BLaER1 (cell line): ENCODE results near the gene BLOC1S5.
"Not testable (repeated sequence)": the region's sequence is repeated elsewhere in the genome, so short reads cannot be mapped to it uniquely, and the experiment has no call there.

Experiments used
- H3K27ac ChIP-seq: shearing (Covaris generic); formaldehyde crosslinking; 2 replicates; pipeline ENCODE4 v1.8.1; 2022
- H3K27me3 ChIP-seq: shearing (Covaris generic); formaldehyde crosslinking; 2 replicates; pipeline ENCODE4 v1.8.1; 2022
- H3K36me3 ChIP-seq: shearing (Covaris generic); formaldehyde crosslinking; 2 replicates; pipeline ENCODE4 v1.8.1; 2022
- H3K4me1 ChIP-seq: shearing (Covaris generic); formaldehyde crosslinking; 2 replicates; pipeline ENCODE4 v1.8.1; 2022
- H3K4me2 ChIP-seq: shearing (Covaris generic); formaldehyde crosslinking; 2 replicates; pipeline ENCODE4 v1.8.1; 2022
- H3K4me3 ChIP-seq: shearing (Covaris generic); formaldehyde crosslinking; 2 replicates; pipeline ENCODE4 v1.8.1; 2022
- H3K9ac ChIP-seq: shearing (Covaris generic); formaldehyde crosslinking; 2 replicates; pipeline ENCODE4 v1.8.1; 2022
- H3K9me3 ChIP-seq: shearing (Covaris generic); formaldehyde crosslinking; 2 replicates; pipeline ENCODE4 v1.8.1; 2022
- H4K20me1 ChIP-seq: shearing (Covaris generic); formaldehyde crosslinking; 2 replicates; pipeline ENCODE4 v1.8.1; 2022
- Cebpa-rat ChIP-seq: shearing (Covaris generic); IDR thresholded peaks from 2 replicates; pipeline ENCODE4 v1.8.1; 2022

Gene BLOC1S5

GRCh38 chr6:8057263-8057662 is 6.9 kb downstream of the BLOC1S5 start:
- peaks cover 64% of the 10 kb centered on the region for H3K36me3 ChIP-seq
- H4K20me1 ChIP-seq = no peaks in the 10 kb centered on the region
- TF ChIP-seq Cebpa-rat = no peak
- H3K4me3 ChIP-seq = no peak overlapping the region
- H3K27me3 ChIP-seq = no peaks in the 10 kb centered on the region
- no peak overlapping the region for H3K9ac ChIP-seq
- H3K9me3 ChIP-seq = no peaks in the 10 kb centered on the region
- no peak overlapping the region for H3K27ac ChIP-seq
- H3K4me1 ChIP-seq = no peaks in the 10 kb centered on the region
- H3K4me2 ChIP-seq = no peak overlapping the region

DNA sequence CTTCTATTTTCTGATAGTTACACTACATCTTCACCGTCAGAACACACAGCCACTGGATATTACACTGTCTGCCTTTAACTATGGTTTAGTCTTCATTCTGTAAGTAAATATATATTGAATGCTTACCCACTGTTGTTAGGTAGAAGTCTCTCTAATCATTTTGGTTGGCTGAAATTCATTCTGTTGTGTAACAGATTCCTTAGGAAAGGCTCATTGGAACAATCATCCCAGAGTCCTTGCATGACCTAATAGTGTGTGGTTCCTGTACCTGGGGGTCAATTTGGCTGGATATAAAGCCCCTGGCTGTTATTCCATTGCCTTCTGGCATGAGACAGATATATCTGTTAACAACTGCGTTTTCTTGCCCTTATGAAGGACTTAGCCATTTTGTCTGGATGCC is 9.9 kb downstream of the BLOC1S5 start:
- no peak overlapping the region for H3K4me3 ChIP-seq
- H3K9me3 ChIP-seq = no peaks in the 10 kb centered on the region
- H3K27me3 ChIP-seq = no peaks in the 10 kb centered on the region
- no peak overlapping the region for H3K27ac ChIP-seq
- H3K4me1 ChIP-seq = no peaks in the 10 kb centered on the region
- no peak for TF ChIP-seq Cebpa-rat
- no peak overlapping the region for H3K9ac ChIP-seq
- H3K4me2 ChIP-seq = no peak overlapping the region
- H3K36me3 ChIP-seq = peaks cover 71% of the 10 kb centered on the region
- H4K20me1 ChIP-seq = no peaks in the 10 kb centered on the region

DNA sequence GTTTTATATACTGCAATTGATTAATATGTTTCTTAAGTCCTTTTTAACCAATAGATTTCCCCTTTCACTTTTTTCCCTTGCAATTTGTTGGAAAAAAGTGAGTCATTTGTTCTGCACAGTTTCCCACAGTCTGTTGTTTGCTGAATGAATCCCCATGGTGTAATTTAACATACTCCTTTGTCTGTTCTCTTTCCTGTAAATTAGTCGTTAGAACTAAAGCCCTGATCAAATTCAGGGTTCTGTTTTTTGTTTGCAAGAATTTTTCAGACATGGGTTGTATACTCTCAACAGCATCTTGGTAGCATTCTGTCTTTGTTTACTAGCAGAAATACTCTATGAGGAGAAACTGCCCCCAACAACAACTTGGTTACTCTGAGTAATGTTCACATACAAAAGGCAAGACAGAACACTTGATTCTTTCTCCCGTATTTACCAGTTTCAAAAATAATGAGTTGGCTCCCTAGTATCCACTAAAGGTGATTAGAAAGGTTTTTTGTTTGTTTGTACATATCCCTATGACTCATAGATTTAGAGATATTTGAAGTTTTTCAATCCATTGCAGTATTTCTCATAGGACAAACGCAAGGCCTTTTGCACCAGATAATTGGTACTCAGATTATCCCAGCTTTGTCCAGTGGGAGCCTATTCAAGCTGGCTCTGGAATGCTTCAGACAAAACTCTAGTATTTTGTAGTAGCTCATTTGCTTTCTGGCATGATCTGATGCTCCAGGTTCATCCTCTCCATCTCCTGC is 16.5 kb downstream of the BLOC1S5 start:
- Histone ChIP-seq H4K20me1 (no peaks in the 10 kb centered on the region), H3K9ac (no peak overlapping the region), H3K27me3 (no peaks in the 10 kb centered on the region), H3K4me3 (no peak overlapping the region), H3K4me1 (no peaks in the 10 kb centered on the region), H3K4me2 (no peak overlapping the region), H3K9me3 (peaks cover 39% of the 10 kb centered on the region), H3K36me3 (peaks cover 71% of the 10 kb centered on the region), H3K27ac (no peak overlapping the region)
- no peak for TF ChIP-seq Cebpa-rat

DNA sequence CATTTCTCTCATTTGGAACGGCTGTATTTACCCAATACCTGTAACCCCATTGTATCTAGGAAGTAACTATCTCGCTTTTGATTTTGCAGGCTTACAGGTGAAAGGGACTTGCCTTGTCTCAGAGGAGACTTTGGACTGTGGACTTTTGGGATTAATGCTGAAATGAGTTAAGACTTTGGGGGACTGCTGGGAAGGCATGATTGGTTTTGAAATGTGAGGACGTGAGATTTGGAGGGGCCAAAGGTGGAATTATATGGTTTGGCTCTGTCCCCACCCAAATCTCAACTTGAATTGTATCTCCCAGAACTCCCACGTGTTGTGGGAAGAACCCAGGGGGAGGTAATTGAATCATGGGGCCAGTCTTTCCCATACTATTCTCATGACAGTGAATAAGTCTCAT is 18.4 kb downstream of the BLOC1S5 start:
- H3K27me3 ChIP-seq, H3K9ac ChIP-seq, H3K27ac ChIP-seq, H3K4me1 ChIP-seq, H4K20me1 ChIP-seq, H3K4me2 ChIP-seq, H3K4me3 ChIP-seq: not testable (repeated sequence)
- Histone ChIP-seq H3K36me3 (peaks cover 63% of the 10 kb centered on the region), H3K9me3 (peaks cover 39% of the 10 kb centered on the region)

- no peak for TF ChIP-seq Cebpa-rat
- Histone ChIP-seq H4K20me1 (no peaks in the 10 kb centered on the region), H3K9ac (no peak overlapping the region), H3K27me3 (no peaks in the 10 kb centered on the region), H3K4me2 (no peak overlapping the region), H3K4me1 (no peaks in the 10 kb centered on the region), H3K9me3 (peaks cover 45% of the 10 kb centered on the region), H3K36me3 (peaks cover 73% of the 10 kb centered on the region), H3K4me3 (no peak overlapping the region), H3K27ac (no peak overlapping the region)
Measured at GRCh38 chr6:8043221-8043620, 21.0 kb downstream of the BLOC1S5 start.

- Histone ChIP-seq H4K20me1 (no peaks in the 10 kb centered on the region; the same call in 1 of the 2 replicates), H3K4me3 (no peak overlapping the region), H3K4me2 (no peak overlapping the region), H3K4me1 (no peaks in the 10 kb centered on the region), H3K27me3 (no peaks in the 10 kb centered on the region), H3K9me3 (peaks cover 48% of the 10 kb centered on the region), H3K27ac (no peak overlapping the region), H3K36me3 (peaks cover 78% of the 10 kb centered on the region), H3K9ac (no peak overlapping the region)
- TF ChIP-seq Cebpa-rat = no peak
Measured at GRCh38 chr6:8041913-8042583, 22.1 kb downstream of the BLOC1S5 start.

DNA sequence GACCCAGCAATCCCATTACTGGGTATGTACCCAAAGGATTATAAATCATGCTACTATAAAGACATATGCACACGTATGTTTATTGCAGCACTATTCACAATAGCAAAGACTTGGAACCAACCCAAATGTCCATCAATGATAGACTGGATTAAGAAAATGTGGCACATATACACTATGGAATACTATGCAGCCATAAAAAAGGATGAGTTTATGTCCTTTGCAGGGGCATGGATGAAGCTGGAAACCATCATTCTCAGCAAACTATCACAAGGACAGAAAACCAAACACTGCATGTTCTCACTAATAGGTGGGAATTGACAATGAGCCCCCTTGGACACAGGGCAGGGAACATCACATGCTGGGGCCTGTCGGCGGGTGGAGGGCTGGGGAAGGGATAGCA is 30.1 kb downstream of the BLOC1S5 start:
- peaks cover 10% of the 10 kb centered on the region; the same call in 1 of the 2 replicates for H4K20me1 ChIP-seq
- not testable (repeated sequence) for H3K4me3 ChIP-seq, H3K27me3 ChIP-seq, H3K27ac ChIP-seq, H3K4me2 ChIP-seq, H3K4me1 ChIP-seq, H3K9ac ChIP-seq
- H3K9me3 ChIP-seq = peaks cover 67% of the 10 kb centered on the region
- H3K36me3 ChIP-seq = peaks cover 49% of the 10 kb centered on the region

GRCh38 chr6:8030920-8031319 is 33.3 kb downstream of the BLOC1S5 start:
- Histone ChIP-seq H3K4me3 (no peak overlapping the region), H3K27me3 (no peaks in the 10 kb centered on the region), H3K27ac (no peak overlapping the region), H3K9ac (no peak overlapping the region), H3K36me3 (peaks cover 50% of the 10 kb centered on the region; the same call in 1 of the 2 replicates), H3K4me1 (peaks cover 9% of the 10 kb centered on the region), H3K9me3 (peaks cover 49% of the 10 kb centered on the region), H4K20me1 (peaks cover 25% of the 10 kb centered on the region; the same call in 1 of the 2 replicates), H3K4me2 (no peak overlapping the region)
- no peak for TF ChIP-seq Cebpa-rat

GRCh38 chr6:8029243-8029870 is 34.8 kb downstream of the BLOC1S5 start:
- H3K4me2 ChIP-seq = no peak overlapping the region
- H4K20me1 ChIP-seq = peaks cover 25% of the 10 kb centered on the region; the same call in 1 of the 2 replicates
- peaks cover 9% of the 10 kb centered on the region for H3K4me1 ChIP-seq
- no peak overlapping the region for H3K9ac ChIP-seq
- no peak overlapping the region for H3K4me3 ChIP-seq
- peaks cover 45% of the 10 kb centered on the region for H3K9me3 ChIP-seq
- peaks cover 44% of the 10 kb centered on the region; the same call in 1 of the 2 replicates for H3K36me3 ChIP-seq
- H3K27me3 ChIP-seq = no peaks in the 10 kb centered on the region
- TF ChIP-seq Cebpa-rat = no peak
- no peak overlapping the region for H3K27ac ChIP-seq
